Gastrocnemius medialis (tissue), 4 donors: ENCODE measurements around the gene DMRT1. TPM values are rescaled to one million over a fixed set of nuclear protein-coding genes. Genes with fewer than 3 reads are reported as not detected.

Experiments
- ATAC-seq, 2 donors: fragments of 150-250 bp; one replicate each; pipeline ENCODE4 v1.9.1; 2016
- DNase-seq, 2 donors: peaks; one replicate each; pipeline ENCODE4 v3.0.0-alpha.2; 2019
- H3K27ac ChIP-seq, 4 donors: fragments of 200-600 bp; sonication (generic); 1 replicate in 1 of 4; 2 replicates in 3 of 4; pipeline ENCODE4 v1.5.1; 2016 to 2018; ENCODE audit warnings: mild to moderate bottlenecking in 2 of 4, moderate library complexity in 1 of 4
- H3K27me3 ChIP-seq, 3 donors: fragments of 200-600 bp; sonication (generic) in 2 of 3; 1 replicate in 1 of 3; 2 replicates in 2 of 3; pipeline versions ENCODE4 v1.5.1 to v1.6.0; 2016 to 2019; ENCODE audit warnings: mild to moderate bottlenecking in 1 of 3, moderate library complexity in 1 of 3
- H3K36me3 ChIP-seq, 2 donors: fragments of 200-600 bp; sonication (generic) in 1 of 2; one replicate each; pipeline ENCODE4 v1.5.1; 2017 to 2018
- H3K4me1 ChIP-seq, 2 donors: fragments of 200-600 bp; sonication (generic) in 1 of 2; one replicate each; pipeline ENCODE4 v1.5.1; 2016 to 2017; ENCODE audit warnings: mild to moderate bottlenecking in 2 of 2
- H3K4me3 ChIP-seq, 4 donors: fragments of 200-600 bp; sonication (generic) in 3 of 4; 1 replicate in 1 of 4; 2 replicates in 3 of 4; pipeline ENCODE4 v1.5.1; 2016 to 2019; ENCODE audit warnings: mild to moderate bottlenecking in 2 of 4
- H3K9me3 ChIP-seq, 3 donors: fragments of 200-600 bp; sonication (generic) in 2 of 3; 1 replicate in 1 of 3; 2 replicates in 2 of 3; pipeline ENCODE4 v1.5.1; 2016 to 2019
- CTCF ChIP-seq, 5 experiments: fragments of 450-650 bp in 3 of 5; fragments of 200-600 bp in 2 of 5; sonication (generic) in 2 of 5; IDR thresholded peaks in 4 of 5; conservative IDR thresholded peaks in 1 of 5; 1 replicate in 4 of 5; 2 replicates in 1 of 5; pipeline ENCODE4 v1.5.1; 2016 to 2019; ENCODE audit warnings: antibody characterized with exemption in 5 of 5, mild to moderate bottlenecking in 3 of 5, moderate library complexity in 3 of 5
- POLR2A ChIP-seq, 2 donors: fragments of 450-650 bp; IDR thresholded peaks; one replicate each; pipeline ENCODE4 v1.6.1; 2017; ENCODE audit warnings: antibody characterized with exemption in 2 of 2, mild to moderate bottlenecking in 2 of 2, moderate library complexity in 2 of 2
- in situ Hi-C, 4 donors: fragments of 200-750 bp; cut with MboI; loops; one replicate each; pipeline versions ENCODE4 v1.15.0 to v1.8.0; 2017; ENCODE audit warnings: low sequenced_read_pairs in 4 of 4
- intact Hi-C: fragments of 100-400 bp; cut with DNase I; formaldehyde crosslinking; loops from one replicate; pipeline ENCODE4 v1.15.1; 2023; ENCODE audit warnings: low total_unique reads
- total RNA-seq, 4 donors: library from RNA; depleted of rRNA; stranded (reverse); fragments of >200 nt; gene quantifications; one replicate each; pipeline versions ENCODE4 v1.1.0 to v1.2.3, GENCODE V29; 2016

Gene DMRT1
- total RNA-seq, 4 donors from 2014 or later: 0.91 TPM; not detected in 3

- peak in 3 of 5 experiments; percentile 35 to 61 (median 61) for TF ChIP-seq CTCF (IDR thresholded peaks at IDR 0.05 in 4 of 5, conservative IDR thresholded peaks at IDR 0.05 in 1 of 5)
- no peak for TF ChIP-seq POLR2A (IDR thresholded peaks at IDR 0.05)
- no peaks in the 10 kb centered on the region for H3K9me3 ChIP-seq
- intact Hi-C loops (loop anchor here (1.0 to 10.0 kb wide), 2 partner anchors 193 to 422 kb away; no protein-coding TSS in a partner anchor), in situ Hi-C loops (no loop called here)
- no peaks in the 10 kb centered on the region for H3K36me3 ChIP-seq
- no peak overlapping the region for H3K27ac ChIP-seq
- H3K27me3 ChIP-seq: no peaks in the 10 kb centered on the region
- DNase-seq: no peak
- no peak for ATAC-seq
- H3K4me3 ChIP-seq: no peak overlapping the region
- no peaks in the 10 kb centered on the region for H3K4me1 ChIP-seq
Observed at GRCh38 chr9:806285-807156, 35.0 kb upstream of the DMRT1 start.

DNA sequence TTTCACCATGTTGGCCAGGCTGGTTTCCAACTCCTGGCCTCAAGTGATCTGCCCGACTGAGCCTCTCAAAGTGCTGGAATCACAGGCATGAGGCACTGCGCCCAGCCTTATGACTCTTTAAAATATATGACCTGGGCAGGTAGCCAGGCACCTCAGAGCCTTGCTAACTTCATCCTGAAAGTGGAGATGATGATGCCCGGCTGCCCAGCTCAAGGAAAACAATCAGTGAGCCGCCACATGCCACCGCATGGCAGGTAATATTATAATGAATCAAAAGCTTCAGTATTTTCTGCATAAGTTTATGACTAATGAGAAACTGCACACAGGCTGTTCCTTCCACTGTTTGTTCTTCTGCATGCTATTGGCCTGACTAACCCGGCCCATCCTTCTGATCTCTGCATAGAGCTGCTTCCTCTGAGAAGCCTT lies 30.4 kb upstream of the DMRT1 start:
- Histone ChIP-seq H3K27ac (no peak overlapping the region), H3K27me3 (no peaks in the 10 kb centered on the region), H3K4me3 (no peak overlapping the region), H3K9me3 (no peaks in the 10 kb centered on the region), H3K4me1 (no peaks in the 10 kb centered on the region), H3K36me3 (no peaks in the 10 kb centered on the region)
- in situ Hi-C loops: no loop called here
- TF ChIP-seq POLR2A (IDR thresholded peaks at IDR 0.05) (no peak), CTCF (IDR thresholded peaks at IDR 0.05 in 4 of 5, conservative IDR thresholded peaks at IDR 0.05 in 1 of 5) (no peak)
- DNase-seq: peak; percentile 6 to 28
- ATAC-seq: peak in 1 of 2 donors; percentile 30
- intact Hi-C loops: no loop called here

DNA sequence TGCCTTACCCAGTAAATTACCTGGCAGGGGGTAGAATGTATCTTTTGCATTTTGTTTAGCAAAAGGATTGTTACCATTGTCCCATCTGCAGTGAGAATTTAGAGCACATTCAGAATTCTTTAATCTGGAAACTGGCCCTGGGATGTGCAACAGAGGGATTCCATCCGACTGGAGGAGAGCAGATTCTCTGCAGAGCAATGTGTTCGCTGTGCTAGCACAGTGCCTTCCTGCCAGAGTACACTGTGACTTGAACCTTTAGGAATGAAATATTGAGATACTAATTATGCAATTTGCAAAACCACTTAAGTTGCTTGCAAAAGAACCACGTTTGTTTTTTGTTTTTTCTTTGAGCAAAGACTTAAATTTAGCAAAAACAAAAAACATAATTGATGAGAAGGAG lies 22.5 kb upstream of the DMRT1 start:
- ATAC-seq (peak in 1 of 2 donors; percentile 33), DNase-seq (no peak)
- Histone ChIP-seq H3K4me1 (no peaks in the 10 kb centered on the region), H3K27me3 (no peaks in the 10 kb centered on the region), H3K36me3 (no peaks in the 10 kb centered on the region), H3K9me3 (no peaks in the 10 kb centered on the region), H3K27ac (no peak overlapping the region), H3K4me3 (no peak overlapping the region)
- intact Hi-C loops: no loop called here
- in situ Hi-C loops: no loop called here
- TF ChIP-seq CTCF (IDR thresholded peaks at IDR 0.05 in 4 of 5, conservative IDR thresholded peaks at IDR 0.05 in 1 of 5) (no peak), POLR2A (IDR thresholded peaks at IDR 0.05) (no peak)

GRCh38 chr9:826500-827280 lies 14.8 kb upstream of the DMRT1 start:
- intact Hi-C loops (no loop called here), in situ Hi-C loops (no loop called here)
- Histone ChIP-seq H3K27ac (no peak overlapping the region), H3K9me3 (no peaks in the 10 kb centered on the region), H3K4me1 (no peaks in the 10 kb centered on the region), H3K27me3 (no peaks in the 10 kb centered on the region), H3K4me3 (no peak overlapping the region), H3K36me3 (no peaks in the 10 kb centered on the region)
- no peak for TF ChIP-seq CTCF (IDR thresholded peaks at IDR 0.05 in 4 of 5, conservative IDR thresholded peaks at IDR 0.05 in 1 of 5)
- TF ChIP-seq POLR2A (IDR thresholded peaks at IDR 0.05): no peak
- DNase-seq: no peak
- no peak for ATAC-seq
